GM18508 (cell line): ENCODE results near the gene RAPH1.
"Not testable (repeated sequence)": the region's sequence is repeated elsewhere in the genome, so short reads cannot be mapped to it uniquely, and the experiment has no call there.

ENCODE experiments used
- ATAC-seq: cut with Tn5 transposase; IDR thresholded peaks from one replicate; pipeline ENCODE4 v1.9.1; 2021; ENCODE audit warnings: moderate number of reproducible peaks; ENCODE audit not compliant: insufficient read depth, unreplicated experiment

RAPH1 gene

GRCh38 chr2:203442463-203442862, 92.6 kb downstream of the RAPH1 start:
- no peak for ATAC-seq

GRCh38 chr2:203441463-203441862, 93.6 kb downstream of the RAPH1 start:
- no peak for ATAC-seq

GRCh38 chr2:203440671-203441070, 94.4 kb downstream of the RAPH1 start:
- ATAC-seq, result no peak

GRCh38 chr2:203438528-203438927, 96.6 kb downstream of the RAPH1 start:
- ATAC-seq, result no peak

- no peak for ATAC-seq
These were observed 97.6 kb downstream of the RAPH1 start for GRCh38 chr2:203437511-203437910.

GRCh38 chr2:203436496-203436895, 98.6 kb downstream of the RAPH1 start:
- ATAC-seq, result no peak

- no peak for ATAC-seq
These were observed 102.3 kb downstream of the RAPH1 start for GRCh38 chr2:203432811-203433210.

GRCh38 chr2:203431391-203432185, 103.5 kb downstream of the RAPH1 start:
- ATAC-seq, result no peak

GRCh38 chr2:203429643-203430042, 105.5 kb downstream of the RAPH1 start:
- ATAC-seq, result not testable (repeated sequence)

- ATAC-seq, result no peak
These were observed 108.0 kb downstream of the RAPH1 start for GRCh38 chr2:203427061-203427460.

- no peak for ATAC-seq
These were observed 116.8 kb downstream of the RAPH1 start for GRCh38 chr2:203418271-203418670.

GRCh38 chr2:203413796-203414195, 121.3 kb downstream of the RAPH1 start:
- ATAC-seq, result no peak

GRCh38 chr2:203412546-203413331, 122.4 kb downstream of the RAPH1 start:
- no peak for ATAC-seq

- no peak for ATAC-seq
These were observed 127.6 kb downstream of the RAPH1 start for GRCh38 chr2:203407496-203407895.

GRCh38 chr2:203404996-203405395, 130.1 kb downstream of the RAPH1 start:
- ATAC-seq, result no peak

GRCh38 chr2:203400805-203401585, 134.1 kb downstream of the RAPH1 start:
- ATAC-seq, result no peak

- ATAC-seq, result no peak
These were observed 136.1 kb downstream of the RAPH1 start for GRCh38 chr2:203399031-203399430.

- ATAC-seq, result no peak
These were observed 138.4 kb downstream of the RAPH1 start for GRCh38 chr2:203396667-203397066.

GRCh38 chr2:203395858-203396257, 139.2 kb downstream of the RAPH1 start:
- ATAC-seq, result no peak

GRCh38 chr2:203394519-203395227, 140.4 kb downstream of the RAPH1 start:
- no peak for ATAC-seq
